DMS153 treated with DMSO at 0.1 percent for 48 hours (cell line): ENCODE data around the gene STK16.
"Not testable (repeated sequence)": the region's sequence is repeated elsewhere in the genome, so short reads cannot be mapped to it uniquely, and the experiment has no call there.

Experiments used
- DNase-seq: peaks from one replicate; lab custom pipeline; 2025; ENCODE audit not compliant: unreplicated experiment; lab: John Stamatoyannopoulos, UW

The STK16 gene, protein sequence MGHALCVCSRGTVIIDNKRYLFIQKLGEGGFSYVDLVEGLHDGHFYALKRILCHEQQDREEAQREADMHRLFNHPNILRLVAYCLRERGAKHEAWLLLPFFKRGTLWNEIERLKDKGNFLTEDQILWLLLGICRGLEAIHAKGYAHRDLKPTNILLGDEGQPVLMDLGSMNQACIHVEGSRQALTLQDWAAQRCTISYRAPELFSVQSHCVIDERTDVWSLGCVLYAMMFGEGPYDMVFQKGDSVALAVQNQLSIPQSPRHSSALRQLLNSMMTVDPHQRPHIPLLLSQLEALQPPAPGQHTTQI

DNA sequence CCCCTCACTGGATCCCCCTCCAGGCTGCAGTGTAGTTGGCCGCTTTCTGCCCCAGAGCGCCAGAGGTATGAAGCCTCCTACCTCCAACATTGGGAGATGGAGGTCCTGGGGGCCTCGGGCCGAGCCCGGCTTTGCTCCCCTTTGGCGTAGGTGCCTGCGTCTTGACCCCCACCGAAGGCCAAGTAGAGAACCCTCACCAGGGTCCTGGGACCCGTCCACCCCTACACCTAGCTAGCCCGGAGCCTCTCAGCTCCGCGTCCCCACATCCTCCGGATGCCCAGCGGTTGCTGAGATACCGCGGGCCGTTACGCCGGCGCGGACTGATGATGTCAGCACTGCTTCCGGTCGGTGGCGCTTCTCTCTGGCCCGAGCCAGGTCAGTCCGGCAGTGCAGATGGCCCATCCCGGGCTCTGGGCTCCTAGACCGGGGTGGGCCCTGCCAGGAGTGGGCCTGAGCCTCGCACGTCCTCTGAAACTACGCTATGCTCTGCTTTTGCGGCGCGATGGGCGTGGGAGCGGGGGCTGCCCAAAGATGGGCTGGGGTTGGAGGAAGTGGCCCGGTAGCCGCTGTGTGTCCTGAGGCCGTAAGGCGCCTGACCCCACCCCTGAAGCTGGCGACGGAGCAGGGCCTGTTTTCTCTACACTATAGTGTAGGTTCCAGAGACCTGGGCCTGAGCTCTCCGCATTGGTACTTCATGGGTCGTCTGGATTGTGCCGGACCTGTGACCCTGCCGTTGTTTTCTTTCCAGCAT, at the start of gene STK16, which contains the start of gene GLB1L:
Gene STK16, plus strand, starts transcription at position 332 of the 751 bp plus-strand sequence. CDS start 521 bp downstream, outside the sequence.
Gene GLB1L, minus strand, starts transcription at position 297 of the 751 bp plus-strand sequence. CDS start 1,871 bp downstream, outside the sequence.
- DNase-seq: peak; percentile 54

DNA sequence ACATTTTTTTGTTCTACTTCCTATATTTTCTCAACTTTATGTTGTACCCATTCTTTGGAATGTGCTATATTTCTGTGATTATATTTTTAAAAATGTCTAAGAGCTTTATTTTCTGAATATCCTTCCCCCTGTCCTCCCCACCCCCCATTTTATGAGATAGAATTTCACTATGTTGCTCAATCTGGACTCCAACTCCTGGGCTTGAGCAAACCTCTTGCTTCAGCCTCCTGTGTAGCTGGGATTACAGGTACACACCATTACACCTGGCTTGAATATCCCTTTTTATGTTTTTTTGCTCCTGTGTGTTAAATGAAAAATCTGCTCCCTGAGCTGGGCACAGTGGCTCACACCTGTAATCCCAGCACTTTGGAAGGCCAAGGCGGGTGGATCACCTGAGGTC, 47.9 kb upstream of the STK16 start:
- no peak for DNase-seq

DNA sequence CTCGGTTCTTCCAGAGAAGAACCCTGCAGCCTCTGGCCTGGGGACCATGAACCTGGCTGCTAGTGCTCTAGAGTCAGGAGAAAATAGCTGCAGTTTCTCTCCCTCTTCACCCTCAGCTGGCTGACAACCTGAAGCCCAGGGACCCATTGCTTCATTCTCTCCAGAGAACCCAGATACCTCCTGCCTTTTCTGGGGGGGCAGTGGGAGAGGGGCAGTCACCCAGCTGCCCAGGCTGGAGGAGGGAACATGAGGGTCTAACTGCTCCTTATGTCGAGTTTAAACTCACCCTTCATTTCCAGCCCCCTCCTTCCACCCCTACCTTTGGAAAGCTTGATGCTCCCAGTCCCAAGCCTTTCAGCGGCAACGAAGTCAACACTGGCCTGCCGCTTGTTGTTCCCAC, 46.3 kb upstream of the STK16 start:
- DNase-seq: no peak

DNA sequence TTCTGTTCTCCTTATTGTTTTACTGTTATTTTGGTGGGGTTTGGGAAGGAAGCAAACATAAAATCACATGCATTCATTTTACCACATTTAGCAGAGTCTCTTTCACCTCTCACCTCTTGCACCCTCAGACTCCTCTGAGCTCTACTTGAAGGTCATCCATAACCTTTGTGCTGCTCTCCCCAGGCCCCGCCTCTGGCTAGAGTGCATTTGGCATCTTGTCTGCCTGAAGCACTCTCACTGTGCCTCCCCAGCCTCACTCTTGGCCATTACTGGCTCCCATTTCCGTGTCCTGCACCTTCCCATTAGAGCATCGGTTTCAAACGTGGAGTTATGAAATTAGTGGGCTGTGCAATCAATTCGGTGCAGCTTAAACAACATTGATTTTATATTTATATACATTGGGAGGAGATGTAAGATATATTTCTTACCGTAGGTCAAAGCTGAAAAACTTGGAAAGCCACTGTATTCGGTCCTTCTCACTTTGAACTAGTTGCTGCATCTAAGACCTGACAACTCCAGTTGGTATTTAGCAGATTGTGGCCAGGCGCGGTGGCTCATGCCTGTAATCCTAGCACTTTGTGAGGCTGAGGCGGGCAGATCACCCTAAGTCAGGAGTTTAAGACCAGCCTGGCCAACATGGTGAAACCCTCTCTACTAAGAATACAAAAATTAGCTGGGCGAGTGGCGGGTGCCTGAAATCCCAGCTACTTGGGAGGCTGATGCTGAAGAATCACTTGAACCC, 45.6 kb upstream of the STK16 start:
- no peak for DNase-seq

DNA sequence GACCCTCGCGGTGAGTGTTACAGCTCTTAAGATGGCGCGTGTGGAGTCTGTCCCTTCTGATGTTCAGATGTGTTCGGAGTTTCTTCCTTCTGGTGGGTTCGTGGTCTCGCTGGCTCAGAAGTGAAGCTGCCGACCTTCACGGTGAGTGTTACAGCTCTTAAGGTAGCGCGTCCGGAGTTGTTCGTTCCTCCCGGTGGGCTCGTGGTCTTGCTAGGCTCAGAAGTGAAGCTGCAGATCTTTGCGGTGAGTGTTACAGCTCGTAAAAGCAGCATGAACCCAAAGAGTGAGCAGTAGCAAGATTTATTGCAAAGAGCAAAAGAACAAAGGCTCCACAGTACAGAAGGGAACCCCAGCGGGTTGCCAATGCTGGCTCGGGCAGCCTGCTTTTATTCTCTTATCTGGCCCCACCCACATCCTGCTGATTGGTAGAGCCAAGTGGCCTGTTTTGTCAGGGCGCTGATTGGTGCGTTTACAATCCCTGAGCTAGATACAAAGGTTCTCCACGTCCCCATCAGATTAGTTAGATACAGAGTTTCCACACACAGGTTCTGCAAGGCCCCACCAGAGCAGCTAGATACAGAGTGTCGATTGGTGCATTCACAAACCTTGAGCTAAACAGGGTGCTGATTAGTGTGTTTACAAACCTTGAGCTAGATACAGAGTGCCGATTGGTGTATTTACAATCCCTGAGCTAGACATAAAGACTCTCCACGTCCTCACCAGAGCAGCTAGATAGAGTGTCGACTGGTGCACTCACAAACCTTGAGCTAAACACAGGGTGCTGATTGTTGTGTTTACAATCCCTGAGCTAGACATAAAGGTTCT, 44.6 kb upstream of the STK16 start:
- DNase-seq: not testable (repeated sequence)

DNA sequence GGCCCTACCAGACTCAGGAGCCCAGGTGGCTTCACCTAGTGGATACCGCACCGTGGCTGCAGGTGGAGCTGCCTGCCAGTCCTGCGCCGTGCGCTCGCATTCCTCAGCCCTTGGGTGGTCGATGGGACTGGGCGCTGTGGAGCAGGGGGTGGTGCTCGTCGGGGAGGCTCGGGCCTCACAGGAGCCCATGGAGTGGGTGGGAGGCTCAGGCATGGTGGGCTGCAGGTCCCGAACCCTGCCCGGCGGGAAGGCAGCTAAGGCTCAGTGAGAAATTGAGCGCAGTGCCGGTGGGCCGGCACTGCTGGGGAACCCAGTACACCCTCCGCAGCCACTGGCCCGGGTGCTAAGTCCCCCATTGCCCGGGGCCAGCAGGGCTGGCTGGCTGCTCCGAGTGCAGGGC, 43.9 kb upstream of the STK16 start:
- DNase-seq: not testable (repeated sequence)

DNA sequence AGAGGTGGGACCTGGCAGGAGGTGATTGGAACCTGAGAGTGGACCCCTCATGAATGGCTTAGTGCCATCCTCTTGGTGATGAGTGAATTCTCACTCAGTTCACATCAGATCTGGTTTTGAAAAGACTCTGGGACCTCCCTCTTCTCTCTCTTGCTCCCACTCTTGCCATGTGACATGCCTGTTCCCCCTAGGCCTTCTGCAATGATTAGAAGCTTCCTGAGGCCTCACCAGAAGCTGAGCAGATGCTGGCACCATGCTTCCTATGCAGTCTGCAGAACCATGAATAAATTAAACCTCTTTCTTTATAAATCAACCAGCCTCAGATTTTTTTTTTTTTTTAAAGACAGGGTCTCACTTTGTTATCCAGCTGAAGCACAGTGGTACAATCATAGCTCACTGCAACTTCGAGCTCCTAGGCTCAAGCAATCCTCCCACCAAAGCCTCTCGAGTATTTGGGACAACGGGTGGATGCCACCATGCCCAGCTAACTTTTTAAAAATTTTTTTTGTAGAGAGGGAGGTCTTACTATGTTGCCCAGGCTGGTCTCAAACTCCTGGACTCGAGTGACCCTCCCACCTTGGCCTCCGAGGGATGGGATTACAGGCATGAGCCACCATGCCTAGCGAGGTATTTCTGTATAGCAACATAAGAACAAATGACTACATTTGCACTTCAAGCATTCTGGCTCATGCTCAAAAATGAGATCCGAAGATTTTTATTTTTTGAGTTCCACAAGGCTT, 40.7 kb upstream of the STK16 start:
- DNase-seq: no peak

DNA sequence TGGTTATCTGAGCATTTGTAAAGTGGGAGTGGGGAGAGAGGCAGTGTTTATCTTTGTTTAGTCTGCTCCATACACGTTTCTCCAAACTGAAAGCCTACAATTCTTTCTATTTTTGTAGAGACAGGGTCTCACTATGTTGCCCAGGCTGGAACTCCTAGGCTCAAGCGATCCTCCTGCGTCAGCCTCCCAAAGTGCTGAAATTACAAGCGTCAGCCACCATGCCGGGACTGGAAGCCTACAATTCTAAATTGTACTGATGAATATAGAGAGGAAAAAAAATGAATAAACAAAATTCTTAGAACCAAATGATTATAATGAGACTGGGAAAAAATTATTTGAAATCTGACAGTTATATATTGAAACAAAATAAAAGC, 40.1 kb upstream of the STK16 start:
- DNase-seq: no peak

DNA sequence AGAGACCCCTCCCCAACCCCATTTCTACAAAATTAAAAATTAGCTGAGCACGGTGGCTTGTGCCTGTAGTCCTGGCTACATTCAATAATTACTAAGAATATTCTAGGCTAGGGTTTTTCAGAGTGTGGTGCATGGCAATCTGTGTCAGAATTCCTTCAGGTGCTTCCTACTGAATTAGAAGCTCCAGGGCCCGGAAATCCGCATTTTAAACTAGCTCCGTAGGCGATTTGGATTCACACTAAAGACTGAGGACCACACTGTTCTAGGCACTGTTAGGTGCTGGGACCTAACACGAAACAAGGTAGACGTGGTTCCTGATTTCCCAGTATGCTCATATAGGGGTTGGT, 39.3 kb upstream of the STK16 start:
- no peak for DNase-seq

DNA sequence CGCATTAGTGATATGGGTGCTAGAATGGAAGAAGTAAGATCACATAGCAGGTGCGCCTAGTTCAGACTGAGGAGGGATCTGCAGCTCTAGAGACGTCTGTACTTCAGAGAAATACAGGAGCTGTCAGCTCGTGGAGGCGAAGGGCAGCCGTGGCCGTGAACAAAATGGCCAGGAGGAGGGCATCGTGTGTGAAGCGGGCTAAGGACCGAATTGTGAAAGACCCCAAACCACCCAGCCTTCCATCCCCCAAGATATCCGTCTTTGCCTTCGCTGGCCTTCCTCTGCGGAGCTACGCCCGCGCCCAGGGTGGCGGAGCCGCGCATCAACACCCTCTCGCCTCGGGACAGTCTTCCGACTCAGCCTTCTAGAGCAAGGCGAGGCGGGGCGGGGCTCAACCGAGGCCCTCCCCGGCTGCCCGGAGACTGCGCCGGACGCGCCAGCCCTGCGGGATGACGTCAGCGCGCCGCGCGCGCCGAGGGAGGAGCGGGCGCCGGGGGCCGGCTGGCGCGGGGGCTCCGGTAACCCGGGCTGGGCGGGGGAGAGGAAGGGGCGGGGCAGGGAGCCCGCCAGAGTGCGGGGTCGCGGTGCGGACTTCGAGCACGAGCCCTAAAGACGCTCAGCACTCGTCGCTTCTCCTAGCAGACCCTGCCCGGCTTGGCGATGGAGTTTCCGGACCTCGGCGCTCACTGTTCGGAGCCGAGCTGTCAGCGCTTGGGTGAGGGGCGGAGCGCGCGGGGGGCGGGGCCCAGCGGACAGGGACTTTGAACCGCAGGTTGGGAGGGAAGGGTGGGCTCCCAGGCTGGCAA, 38.7 kb upstream of the STK16 start, which contains the start of gene ZFAND2B:
Gene ZFAND2B, plus strand, starts transcription at position 455 of the 806 bp plus-strand sequence. Its CDS starts 206 bp downstream, at position 661.
- DNase-seq: peak; percentile 67

DNA sequence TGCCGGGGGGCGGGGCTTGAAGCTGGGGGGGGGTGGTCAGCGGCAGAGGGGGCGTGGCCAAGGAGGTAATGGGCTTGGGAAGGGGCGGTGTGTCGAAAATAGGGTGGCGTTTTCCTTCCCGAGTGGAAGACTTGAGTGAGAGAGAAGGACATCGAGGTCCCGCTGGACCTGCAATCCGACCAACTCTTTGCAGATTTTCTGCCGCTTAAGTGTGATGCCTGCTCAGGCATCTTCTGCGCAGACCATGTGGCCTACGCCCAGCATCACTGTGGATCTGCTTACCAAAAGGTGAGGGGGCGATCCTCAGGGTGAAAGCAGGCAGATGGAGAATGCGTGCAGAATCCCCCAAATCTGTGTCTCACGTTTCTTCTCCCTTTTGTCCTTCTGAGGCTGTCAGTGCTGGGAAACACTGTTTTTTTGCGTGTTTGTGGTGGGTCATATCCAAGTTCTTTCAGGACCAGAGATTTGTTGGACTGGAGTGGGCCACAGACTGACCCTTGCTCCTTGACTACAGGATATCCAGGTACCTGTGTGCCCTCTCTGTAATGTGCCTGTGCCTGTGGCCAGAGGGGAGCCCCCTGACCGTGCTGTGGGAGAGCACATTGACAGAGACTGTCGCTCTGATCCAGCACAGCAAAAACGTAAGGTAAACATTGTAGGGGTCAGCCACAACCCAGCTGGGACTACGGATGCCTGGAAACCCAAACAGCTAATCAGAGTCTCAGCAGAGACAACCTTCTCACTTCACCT, 38.0 kb upstream of the STK16 start:
- no peak for DNase-seq

DNA sequence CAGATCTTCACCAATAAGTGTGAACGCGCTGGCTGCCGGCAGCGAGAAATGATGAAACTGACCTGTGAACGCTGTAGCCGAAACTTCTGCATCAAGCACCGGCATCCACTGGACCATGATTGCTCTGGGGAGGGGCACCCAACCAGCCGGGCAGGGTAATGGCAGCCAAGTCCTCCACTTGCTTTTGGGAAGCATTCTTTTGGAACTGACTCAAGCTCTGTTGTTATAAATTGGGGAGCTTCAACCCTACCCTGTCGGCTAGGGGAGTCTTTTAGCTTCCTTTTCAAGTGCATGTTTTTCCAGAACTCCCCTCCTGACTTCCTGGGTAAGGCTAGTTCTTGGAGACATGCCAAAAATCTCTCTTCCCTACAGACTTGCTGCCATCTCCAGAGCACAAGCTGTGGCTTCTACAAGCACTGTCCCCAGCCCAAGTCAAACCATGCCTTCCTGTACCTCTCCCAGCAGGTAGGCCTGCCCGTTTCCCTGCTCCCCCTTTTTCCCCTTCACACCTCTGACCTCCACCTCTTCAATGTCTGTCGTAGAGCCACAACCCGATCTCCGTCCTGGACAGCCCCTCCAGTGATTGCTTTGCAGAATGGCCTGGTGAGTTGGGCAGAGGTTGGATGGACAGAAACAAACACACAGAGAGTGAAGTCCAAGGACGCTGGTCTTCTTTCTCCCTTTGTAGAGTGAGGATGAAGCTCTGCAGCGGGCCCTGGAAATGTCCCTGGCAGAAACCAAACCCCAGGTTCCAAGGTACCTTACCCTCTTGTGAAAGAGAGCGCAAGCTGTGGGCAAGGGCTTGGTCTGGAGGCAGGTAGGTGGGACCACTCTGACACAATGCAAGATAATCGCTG, 37.2 kb upstream of the STK16 start:
- no peak for DNase-seq

DNA sequence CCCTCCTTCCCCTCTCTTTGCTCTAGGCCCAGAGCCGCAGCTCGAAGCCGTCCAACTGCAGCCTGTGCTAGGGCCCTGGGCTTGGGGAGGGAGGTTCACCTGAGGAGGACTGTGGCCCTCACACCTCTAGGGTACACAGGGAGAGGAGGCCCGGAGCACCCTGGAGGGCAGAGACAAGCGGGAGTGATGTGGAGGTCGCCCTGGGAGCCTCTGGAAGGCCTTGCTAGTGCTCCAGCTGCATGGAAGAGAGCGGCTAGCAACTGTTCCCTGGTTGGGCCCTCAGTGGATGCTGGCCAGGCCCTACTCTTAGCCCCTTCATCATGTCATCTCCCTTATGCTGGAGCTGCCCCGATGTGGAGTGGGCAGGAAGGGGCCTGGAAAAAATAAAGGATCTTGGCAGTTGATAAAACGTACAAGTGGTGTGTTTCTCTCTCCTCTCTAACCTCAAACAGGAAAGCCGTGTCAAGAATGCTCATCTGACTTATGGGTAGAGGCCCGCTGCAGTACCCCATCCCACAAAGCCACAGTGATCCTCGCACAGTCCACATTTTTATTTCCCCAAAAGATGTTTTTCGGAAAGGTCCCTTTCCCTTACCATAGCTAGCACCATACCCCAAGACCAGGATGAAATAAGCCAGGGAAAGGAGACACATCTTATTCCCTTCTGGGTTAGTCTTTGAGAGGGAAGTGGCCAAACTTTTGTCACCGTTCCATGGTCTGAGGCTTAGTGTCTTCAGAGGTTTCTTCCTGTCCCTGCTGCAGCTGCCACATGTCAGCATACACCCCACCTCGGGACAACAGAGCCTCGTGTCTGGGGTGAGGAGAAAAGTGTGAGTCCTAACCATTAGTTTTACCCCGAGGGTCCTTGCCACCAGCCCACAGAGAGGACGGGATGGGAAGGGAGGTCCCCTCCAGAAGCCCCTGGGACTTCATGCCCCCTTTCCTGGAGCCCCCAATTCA, 35.8 kb upstream of the STK16 start:
- no peak for DNase-seq

DNA sequence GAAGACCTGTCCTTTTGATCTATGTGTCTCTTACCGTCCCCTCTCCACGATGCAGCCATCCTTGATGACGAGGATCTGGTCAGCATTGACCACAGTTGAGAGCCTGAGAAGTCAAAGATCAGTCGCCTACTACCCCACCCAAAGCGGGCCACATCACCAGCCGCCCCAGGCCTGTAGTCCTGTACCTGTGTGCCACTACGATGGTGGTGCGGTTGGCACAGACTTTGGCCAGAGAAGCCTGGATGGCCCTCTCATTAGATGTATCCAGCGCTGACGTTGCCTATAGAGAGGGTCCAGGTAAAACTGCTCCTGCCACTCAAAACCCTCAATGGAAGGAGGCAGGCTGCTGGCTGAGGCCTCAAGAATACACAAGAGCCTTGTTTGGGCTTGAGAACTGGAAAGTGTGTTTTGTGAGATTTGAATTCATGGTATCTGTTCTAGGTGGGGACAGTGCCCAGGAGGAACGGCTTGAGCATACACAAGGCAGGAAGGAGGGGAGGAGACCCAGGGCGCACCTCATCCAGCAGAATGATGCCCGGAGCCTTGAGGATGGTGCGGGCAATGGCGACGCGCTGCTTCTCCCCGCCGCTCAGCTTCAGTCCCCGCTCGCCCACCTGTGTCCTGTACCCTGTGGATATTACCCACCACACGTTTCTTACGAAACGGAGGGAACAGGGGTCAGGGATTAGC, 34.9 kb upstream of the STK16 start:
- no peak for DNase-seq

DNA sequence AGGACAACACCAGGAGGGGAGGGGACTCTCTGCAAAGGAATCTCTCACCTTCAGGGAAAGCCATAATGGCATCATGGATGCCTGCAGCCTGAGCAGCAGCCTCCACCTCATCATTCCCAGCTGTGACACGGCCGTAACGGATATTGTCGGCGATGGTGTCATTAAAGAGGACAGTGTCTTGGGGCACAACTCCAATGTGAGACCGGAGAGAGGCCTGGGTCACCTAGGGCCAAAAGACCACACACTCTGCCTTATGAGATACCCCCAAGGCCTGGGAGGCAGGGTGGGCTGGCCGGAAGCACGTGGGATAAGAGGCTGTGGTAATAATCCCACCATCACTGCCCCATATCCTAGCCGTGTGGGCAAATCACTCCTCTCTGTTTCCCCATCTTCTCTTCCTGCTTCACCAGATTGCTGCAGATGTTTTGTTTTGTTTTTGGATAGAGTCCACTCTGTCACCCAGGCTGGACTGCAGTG, 34.4 kb upstream of the STK16 start:
- no peak for DNase-seq

DNA sequence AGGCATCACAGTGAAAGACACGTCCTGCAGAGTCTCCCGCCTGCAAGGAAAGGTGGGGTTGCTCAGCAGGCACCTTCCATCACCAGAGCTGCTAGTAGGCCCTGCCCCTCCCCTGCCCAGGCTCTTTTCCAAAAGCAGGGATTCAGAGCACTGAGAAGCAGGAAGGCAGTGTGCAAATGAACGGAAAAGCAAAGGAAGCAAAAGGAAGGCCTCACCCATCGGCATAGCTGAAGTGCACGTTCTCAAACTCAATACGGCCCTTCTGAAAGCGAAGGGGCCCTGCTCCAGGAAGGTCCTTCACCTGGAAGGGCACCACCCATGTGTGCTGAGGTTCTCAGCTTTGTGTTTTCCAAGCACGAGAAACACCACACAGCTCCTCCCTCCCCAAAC, 32.3 kb upstream of the STK16 start:
- no peak for DNase-seq
